ENCODE measurements around the gene WNT10A.
A peak's percentile ranks its signal among the peaks of the same experiment; 100 is the strongest.
"Not testable (repeated sequence)": the region's sequence is repeated elsewhere in the genome, so short reads cannot be mapped to it uniquely, and the experiment has no call there.

The WNT10A gene

GRCh38 chr2:218894880-218895157, 14.2 kb downstream of the WNT10A start:
- DNase-seq = no peak

GRCh38 chr2:218895326-218895725, 14.7 kb downstream of the WNT10A start:
- no peak for DNase-seq

- no peak for DNase-seq
These were observed 15.3 kb downstream of the WNT10A start for GRCh38 chr2:218895759-218896500.

- DNase-seq = peak; percentile 76 to 86 (median 84)
These were observed 16.1 kb downstream of the WNT10A start for GRCh38 chr2:218896501-218897393.

- no peak for DNase-seq
These were observed 16.9 kb downstream of the WNT10A start for GRCh38 chr2:218897394-218898108.

GRCh38 chr2:218898109-218898878, 17.6 kb downstream of the WNT10A start:
- peak; percentile 53 to 74 (median 64) for DNase-seq

- DNase-seq = no peak
These were observed 18.5 kb downstream of the WNT10A start for GRCh38 chr2:218899147-218899546.

- DNase-seq = no peak
These were observed 21.8 kb downstream of the WNT10A start for GRCh38 chr2:218902427-218902826.

GRCh38 chr2:218904176-218904575, 23.5 kb downstream of the WNT10A start:
- DNase-seq = no peak

GRCh38 chr2:218908721-218909619, 28.3 kb downstream of the WNT10A start:
- DNase-seq = peak; percentile 76 to 94 (median 83)

GRCh38 chr2:218910741-218911140, 30.1 kb downstream of the WNT10A start:
- DNase-seq = no peak

- no peak for DNase-seq
These were observed 39.9 kb downstream of the WNT10A start for GRCh38 chr2:218920504-218920903.

- DNase-seq = no peak
These were observed 44.1 kb downstream of the WNT10A start for GRCh38 chr2:218924757-218925156.

GRCh38 chr2:218925434-218925833, 44.8 kb downstream of the WNT10A start:
- no peak for DNase-seq

- no peak for DNase-seq
These were observed 46.8 kb downstream of the WNT10A start for GRCh38 chr2:218927422-218927821.

- no peak for DNase-seq
These were observed 47.2 kb downstream of the WNT10A start for GRCh38 chr2:218927876-218928275.

- DNase-seq = not testable (repeated sequence)
These were observed 49.8 kb downstream of the WNT10A start for GRCh38 chr2:218930488-218930887.

- not testable (repeated sequence) for DNase-seq
These were observed 51.1 kb downstream of the WNT10A start for GRCh38 chr2:218931751-218932150.
